ENCODE data around the gene ARHGEF28. TPM values are rescaled to one million over a fixed set of nuclear protein-coding genes. Genes with fewer than 3 reads are reported as not detected.

ARHGEF28 gene
- total and polyA plus RNA-seq, 8 donors, result 13.9 to 156 (median 55.7) TPM

GRCh38 chr5:73973135-73973534, 347.1 kb downstream of the ARHGEF28 start:
- H3K4me3 ChIP-seq, result no peak overlapping the region
- H3K27ac ChIP-seq, result no peak overlapping the region
- H3K36me3 ChIP-seq, result no peaks in the 10 kb centered on the region
- no peaks in the 10 kb centered on the region for H3K27me3 ChIP-seq
- TF ChIP-seq EP300 (IDR thresholded peaks at IDR 0.05), result no peak
- intact Hi-C loops (cut with DNase I; ENCODE audit: low total_unique reads), result no loop called here
- peaks cover 0 to 7% (median 0%) of the 10 kb centered on the region in 4 donors for H3K4me1 ChIP-seq
- no peak for DNase-seq
- 88 to 96% (median 89%) methylated on average over 3 of the region's 3 CpGs for WGBS, 5 donors
- no peaks in the 10 kb centered on the region for H3K9me3 ChIP-seq

GRCh38 chr5:73974871-73975360, 348.9 kb downstream of the ARHGEF28 start:
- DNase-seq, result peak in 1 of 2 donors; percentile 34
- H3K9me3 ChIP-seq, result no peaks in the 10 kb centered on the region
- H3K4me1 ChIP-seq, result peaks cover 0 to 7% (median 0%) of the 10 kb centered on the region in 4 donors
- no peaks in the 10 kb centered on the region for H3K27me3 ChIP-seq
- no peak overlapping the region for H3K4me3 ChIP-seq
- H3K27ac ChIP-seq, result peak overlapping the region in 1 of 5 donors; percentile 36
- no peaks in the 10 kb centered on the region for H3K36me3 ChIP-seq
- TF ChIP-seq CTCF (IDR thresholded peaks at IDR 0.05) (no peak), POLR2AphosphoS5 (IDR thresholded peaks at IDR 0.05) (no peak), POLR2A (IDR thresholded peaks at IDR 0.05) (no peak), EP300 (IDR thresholded peaks at IDR 0.05) (no peak)
- WGBS, 5 donors, result 27 to 55% (median 47%) methylated on average over 4 of the region's 4 CpGs
- intact Hi-C loops (cut with DNase I; ENCODE audit: low total_unique reads), result no loop called here

DNA sequence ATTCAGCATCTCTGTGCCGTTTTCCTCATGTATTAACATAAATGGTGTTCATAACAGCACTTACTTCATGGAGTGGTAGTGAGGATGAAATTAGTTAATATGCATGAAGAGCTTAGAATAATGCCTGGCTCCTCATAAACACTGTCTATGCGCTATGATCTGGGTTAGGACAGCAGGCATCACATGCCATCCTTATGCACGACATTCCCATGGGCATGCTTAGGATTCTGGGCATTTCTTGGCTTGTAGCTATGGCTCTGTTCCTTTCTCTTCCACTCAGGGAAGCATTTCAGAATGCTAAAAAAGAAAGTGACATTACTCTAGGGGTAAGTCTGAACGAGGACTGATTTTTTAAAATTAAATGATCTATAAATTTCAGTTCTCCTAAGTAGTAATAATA, 349.8 kb downstream of the ARHGEF28 start:
- Histone ChIP-seq H3K4me1 (peaks cover 0 to 7% (median 0%) of the 10 kb centered on the region in 4 donors), H3K36me3 (no peaks in the 10 kb centered on the region), H3K27me3 (no peaks in the 10 kb centered on the region), H3K4me3 (no peak overlapping the region), H3K27ac (no peak overlapping the region), H3K9me3 (no peaks in the 10 kb centered on the region)
- 86 to 96% (median 91%) methylated on average over 4 of the region's 4 CpGs for WGBS, 5 donors
- TF ChIP-seq CTCF (IDR thresholded peaks at IDR 0.05) (no peak), EP300 (IDR thresholded peaks at IDR 0.05) (no peak), POLR2A (IDR thresholded peaks at IDR 0.05) (no peak), POLR2AphosphoS5 (IDR thresholded peaks at IDR 0.05) (no peak)
- intact Hi-C loops (cut with DNase I; ENCODE audit: low total_unique reads), result no loop called here
- DNase-seq, result no peak

DNA sequence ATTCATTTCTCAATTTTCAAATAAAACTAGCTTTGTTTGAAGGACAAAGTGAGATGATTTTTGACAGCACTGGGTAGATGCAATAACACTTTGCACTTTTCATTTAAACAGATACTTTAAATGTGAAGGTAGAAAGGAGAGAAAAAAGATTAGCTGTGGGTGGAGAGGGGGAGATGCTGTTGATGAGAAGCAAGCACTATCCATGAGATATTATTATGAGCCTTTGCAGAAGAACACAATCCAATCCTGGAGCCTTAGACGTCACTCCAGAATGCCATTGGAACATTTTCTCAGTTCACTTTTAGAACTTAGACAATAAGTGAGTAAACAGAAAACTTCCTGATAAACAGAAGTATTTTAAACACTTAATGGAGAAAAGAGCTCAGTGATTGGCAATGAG, 351.1 kb downstream of the ARHGEF28 start:
- Histone ChIP-seq H3K9me3 (no peaks in the 10 kb centered on the region), H3K27me3 (no peaks in the 10 kb centered on the region), H3K4me1 (peaks cover 0 to 7% (median 0%) of the 10 kb centered on the region in 4 donors), H3K27ac (no peak overlapping the region), H3K36me3 (no peaks in the 10 kb centered on the region), H3K4me3 (no peak overlapping the region)
- no peak for DNase-seq
- 21 to 67% (median 36%) methylated on average over 1 of the region's 1 CpG for WGBS, 5 donors
- no peak for TF ChIP-seq EP300 (IDR thresholded peaks at IDR 0.05)
- TF ChIP-seq POLR2AphosphoS5 (IDR thresholded peaks at IDR 0.05), result no peak
- no peak for TF ChIP-seq POLR2A (IDR thresholded peaks at IDR 0.05)
- TF ChIP-seq CTCF (IDR thresholded peaks at IDR 0.05), result no peak
- intact Hi-C loops (cut with DNase I; ENCODE audit: low total_unique reads), result no loop called here

GRCh38 chr5:73979321-73979720, 353.3 kb downstream of the ARHGEF28 start:
- Histone ChIP-seq H3K9me3 (no peaks in the 10 kb centered on the region), H3K27ac (no peak overlapping the region), H3K36me3 (no peaks in the 10 kb centered on the region), H3K4me1 (peaks cover 0 to 7% (median 0%) of the 10 kb centered on the region in 4 donors), H3K27me3 (no peaks in the 10 kb centered on the region), H3K4me3 (no peak overlapping the region)
- no peak for TF ChIP-seq POLR2AphosphoS5 (IDR thresholded peaks at IDR 0.05)
- intact Hi-C loops (cut with DNase I; ENCODE audit: low total_unique reads), result no loop called here
- WGBS, 5 donors, result 81 to 85% (median 84%) methylated on average over 3 of the region's 3 CpGs
- no peak for DNase-seq
